GM12878 (cell line): ENCODE data around the gene TCEANC2. TPM values are rescaled to one million over a fixed set of nuclear protein-coding genes. Genes with fewer than 3 reads are reported as not detected.

Experiments used
- ATAC-seq: fragments of 200-7000 bp; cut with Tn5 transposase; 3 replicates; pipeline ENCODE4 v1.9.1; 2020; ENCODE audit warnings: mild to moderate bottlenecking, moderate library complexity
- BruUV-seq: library from RNA; stranded (reverse); fragments of 400-500 nt; replicated peaks from 2 replicates; lab custom pipeline; 2021; lab: Mats Ljungman, UMichigan
- CTCF ChIA-PET: fragments of 300-600 bp; sonication (Branson Sonifier 250); formaldehyde crosslinking; extraction: SDS; loops from one replicate; lab custom pipeline; 2021; ENCODE audit warnings: inconsistent platforms; lab: Yijun Ruan, JAX
- POLR2A ChIA-PET: fragments of 350-600 bp; formaldehyde crosslinking; extraction: SDS; loops from one replicate; lab custom pipeline; 2021; ENCODE audit warnings: inconsistent platforms; lab: Charles Lee
- RAD21 ChIA-PET: fragments of 300-600 bp; sonication (Branson Sonifier 250); formaldehyde crosslinking; loops from one replicate; lab custom pipeline; 2023; ENCODE audit warnings: antibody characterized with exemption; ENCODE audit not compliant: unreplicated experiment; lab: Charles Lee
- SMC1A ChIA-PET: fragments of 300-600 bp; sonication (Branson Sonifier 250); formaldehyde crosslinking; loops from one replicate; lab custom pipeline; 2023; ENCODE audit not compliant: unreplicated experiment, uncharacterized antibody; lab: Charles Lee
- DNase-seq: peaks from one replicate; pipeline ENCODE4 v3.0.0-alpha.2; 2011; ENCODE audit warnings: low read depth, low spot score
- FAIRE-seq: peaks from 3 replicates; lab custom pipeline; 2011; peaks lifted over from hg19 to GRCh38; lab: Jason Lieb, UNC
- H2AFZ ChIP-seq: 2 replicates; pipeline ENCODE4 v1.6.0; 2011; ENCODE audit warnings: low read depth, low read length, control low read depth; ENCODE audit not compliant: control insufficient read depth
- H3K27ac ChIP-seq: 2 replicates; pipeline ENCODE4 v1.5.1; 2011; ENCODE audit warnings: control low read depth; ENCODE audit not compliant: control insufficient read depth, insufficient read depth
- H3K27me3 ChIP-seq, 2 experiments: replicated peaks in 1 of 2; 2 replicates each; pipeline versions ENCODE4 v1.6.0 to v1.6.1; 2011; ENCODE audit warnings: low read length in 1 of 2; ENCODE audit not compliant: control insufficient read depth in 2 of 2, insufficient read depth in 2 of 2
- H3K36me3 ChIP-seq, 2 experiments: 2 replicates each; pipeline ENCODE4 v1.5.1; 2011; ENCODE audit warnings: low read length in 1 of 2; ENCODE audit not compliant: control insufficient read depth in 2 of 2, insufficient read depth in 2 of 2
- H3K4me1 ChIP-seq: 2 replicates; pipeline ENCODE4 v1.6.1; 2011; ENCODE audit warnings: mild to moderate bottlenecking, low read length, moderate library complexity, mixed read lengths; ENCODE audit not compliant: control insufficient read depth, insufficient read depth
- H3K4me2 ChIP-seq: 2 replicates; pipeline ENCODE4 v1.6.0; 2011; ENCODE audit warnings: control low read depth; ENCODE audit not compliant: control insufficient read depth, insufficient read depth
- H3K4me3 ChIP-seq: fragments of 200-600 bp; sonication (generic); 2 replicates; pipeline ENCODE4 v1.5.1; 2016
- H3K79me2 ChIP-seq: 2 replicates; pipeline ENCODE4 v1.6.0; 2011; ENCODE audit warnings: low read length; ENCODE audit not compliant: control insufficient read depth, insufficient read depth
- H3K9ac ChIP-seq: 2 replicates; pipeline ENCODE4 v1.8.0; 2011; ENCODE audit warnings: low read length, control low read depth, mixed read lengths; ENCODE audit not compliant: control insufficient read depth, insufficient read depth
- H3K9me3 ChIP-seq: replicated peaks from 3 replicates; pipeline ENCODE4 v1.5.1; 2011; ENCODE audit warnings: mild to moderate bottlenecking, low read length; ENCODE audit not compliant: control insufficient read depth, insufficient read depth
- H4K20me1 ChIP-seq: 2 replicates; pipeline ENCODE4 v1.6.0; 2011; ENCODE audit not compliant: control insufficient read depth, insufficient read depth
- CREB1 ChIP-seq: IDR thresholded peaks from 2 replicates; pipeline ENCODE4 v1.6.1; 2012; ENCODE audit warnings: low read depth, mild to moderate bottlenecking, inconsistent platforms
- E2F4 ChIP-seq: IDR thresholded peaks from 2 replicates; pipeline ENCODE4 v1.6.1; 2012; ENCODE audit warnings: low read depth, low read length, improper control_type of control experiment
- EED ChIP-seq: sonication (generic); IDR thresholded peaks from 2 replicates; pipeline ENCODE4 v1.6.1; 2016; ENCODE audit warnings: antibody characterized with exemption, low read depth
- ESRRA ChIP-seq: IDR thresholded peaks from 2 replicates; pipeline ENCODE4 v1.6.1; 2012; ENCODE audit warnings: mild to moderate bottlenecking, low read length, improper control_type of control experiment
- FOXK2 ChIP-seq: fragments of 450-650 bp; IDR thresholded peaks from 2 replicates; pipeline ENCODE4 v1.6.1; 2017; ENCODE audit warnings: mild to moderate bottlenecking, moderate library complexity
- GABPA ChIP-seq: IDR thresholded peaks from 2 replicates; pipeline ENCODE4 v1.6.1; 2014; ENCODE audit warnings: antibody characterized with exemption, low read depth, mild to moderate bottlenecking, inconsistent platforms
- MYB ChIP-seq: fragments of 150-350 bp; IDR thresholded peaks from 2 replicates; pipeline ENCODE4 v1.6.1; 2014; ENCODE audit warnings: mild to moderate bottlenecking, low read depth, low read length, borderline replicate concordance
- NRF1 ChIP-seq: conservative IDR thresholded peaks from 2 replicates; pipeline ENCODE4 v1.6.1; 2011; ENCODE audit warnings: mild to moderate bottlenecking, low read depth, low read length, improper control_type of control experiment
- RAD21 ChIP-seq: IDR thresholded peaks from 2 replicates; pipeline ENCODE4 v1.6.1; 2011; ENCODE audit warnings: mild to moderate bottlenecking, low read depth, low read length, moderate library complexity; ENCODE audit not compliant: insufficient read depth
- SIN3A ChIP-seq: IDR thresholded peaks from 2 replicates; pipeline ENCODE4 v1.6.1; 2012; ENCODE audit warnings: low read depth, low read length, improper control_type of control experiment
- SRF ChIP-seq, 2 experiments: IDR thresholded peaks; 2 replicates each; pipeline ENCODE4 v1.6.1; 2011; ENCODE audit warnings: low read depth in 2 of 2, low read length in 2 of 2, mild to moderate bottlenecking in 1 of 2, moderate library complexity in 1 of 2
- SUPT20H ChIP-seq: IDR thresholded peaks from 2 replicates; pipeline ENCODE4 v1.6.1; 2011; ENCODE audit warnings: low read depth, mild to moderate bottlenecking, low read length, moderate library complexity, borderline replicate concordance; ENCODE audit not compliant: control insufficient read depth
- TCF12 ChIP-seq: IDR thresholded peaks from 2 replicates; pipeline ENCODE4 v1.6.1; 2011; ENCODE audit warnings: low read depth, mild to moderate bottlenecking, low read length
- ZNF207 ChIP-seq: fragments of 450-650 bp; IDR thresholded peaks from 2 replicates; pipeline ENCODE4 v1.6.1; 2014; ENCODE audit warnings: antibody characterized with exemption, mild to moderate bottlenecking, borderline replicate concordance
- ZNF274 ChIP-seq: IDR thresholded peaks from one replicate; pipeline ENCODE4 v1.8.0; 2011; ENCODE audit not compliant: insufficient read length, insufficient read depth
- WGBS: methylation state at CpG from one replicate; pipeline ENCODE4 v1.1.6; 2016; ENCODE audit warnings: low lambda C conversion rate; ENCODE audit not compliant: insufficient replicate concordance, insufficient coverage; ENCODE audit errors: missing lambda C conversion rate; 5-methylcytosine and 5-hydroxymethylcytosine counted together
- in situ Hi-C: fragments of 300-500 bp; cut with MboI; formaldehyde crosslinking; loops from 9 replicates; pipeline ENCODE4 v1.14.3; 2018; ENCODE audit warnings: mixed read lengths
- intact Hi-C: fragments of 100-400 bp; cut with micrococcal nuclease; formaldehyde crosslinking; loops from one replicate; pipeline ENCODE4 v1.14.2; 2022; ENCODE audit not compliant: unreplicated experiment
- microRNA-seq: library from miRNA; unstranded; fragments of <30 nt; microRNA quantifications from one replicate; pipeline ENCODE4, GENCODE V29; 2018
- polyA plus RNA-seq, 11 experiments: library from polyadenylated mRNA; depleted of rRNA in 4 of 11; unstranded in 6 of 11; stranded (reverse) in 5 of 11; fragments of >200 nt; fragmentation: Nextera tagmentation in 4 of 11; fragmentation: Illumina TruSeq in 1 of 11; extraction: Ambion mirVana in 4 of 11; extraction: Trizol in 1 of 11; gene quantifications; 1 replicate in 1 of 11; 2 replicates in 10 of 11; pipeline versions ENCODE4 v1.2.1 to v1.2.3, GENCODE V29; 2011 to 2016; ENCODE audit warnings: inconsistent platforms in 2 of 11, missing spikeins in 2 of 11, low read depth in 1 of 11
- small RNA-seq: library from RNA; depleted of rRNA; stranded (forward); fragments of <200 nt; gene quantifications from one replicate; pipeline ENCODE3, GENCODE V24; 2014
- total RNA-seq, 4 experiments: library from RNA; depleted of rRNA in 3 of 4; stranded (reverse); fragments of >200 nt in 3 of 4; fragmentation: Illumina TruSeq in 1 of 4; extraction: Trizol in 1 of 4; gene quantifications; 2 replicates each; pipeline versions ENCODE4 v1.2.1 to v1.2.3, GENCODE V29; 2013 to 2021

Gene TCEANC2
- total and polyA plus RNA-seq, 10 of the 15 experiments (the other 5 are each of a cell fraction or from before 2014, with no cell fraction given), result 4.4 to 13.2 (median 6.4) TPM

DNA sequence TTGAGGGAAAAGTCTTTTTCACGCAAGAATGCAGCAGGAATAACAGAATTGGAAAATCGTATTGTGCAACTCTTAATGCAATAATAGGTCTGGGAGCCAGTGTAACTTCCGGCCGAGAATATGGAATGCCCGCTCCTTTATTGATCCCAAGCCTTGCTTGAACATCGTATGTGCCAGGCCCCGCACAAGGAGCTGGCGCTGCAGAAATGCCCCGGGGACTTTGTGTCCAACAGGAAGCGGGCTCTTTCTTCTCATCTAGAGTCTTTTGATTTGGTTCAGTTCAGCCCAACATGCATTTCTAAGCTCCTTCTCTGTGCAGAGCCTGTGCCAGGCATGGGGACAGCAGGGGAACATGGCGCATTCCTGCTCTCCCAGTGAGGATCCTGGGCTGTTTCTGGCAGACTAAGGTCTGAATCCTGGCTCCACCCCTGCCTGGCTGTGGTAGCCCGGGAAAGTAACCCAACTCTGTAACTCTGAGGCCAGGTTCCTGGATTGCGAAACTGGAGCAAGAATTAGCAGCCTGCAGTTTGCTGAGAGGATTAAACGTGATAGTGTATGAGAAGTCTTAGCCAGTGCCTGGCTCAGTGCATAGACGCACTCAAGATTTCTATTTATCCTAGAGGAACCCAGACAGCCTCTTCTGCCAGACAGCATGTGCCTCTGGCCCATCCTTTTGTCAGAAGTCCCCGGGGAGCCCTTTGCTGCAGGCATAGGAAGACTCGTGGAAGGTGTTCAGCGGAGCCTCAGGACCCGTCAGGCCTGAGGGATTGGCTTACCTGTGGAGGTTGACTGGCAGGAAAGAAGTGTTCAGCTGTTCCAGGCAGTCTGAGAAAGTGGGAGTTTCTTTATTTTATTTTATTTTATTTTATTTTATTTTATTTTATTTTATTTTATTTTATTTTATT lies 100.4 kb downstream of the TCEANC2 start:
- ChIA-PET CTCF (no interaction called here), RAD21 (no interaction called here), SMC1A (no interaction called here), POLR2A (no interaction called here)
- Histone ChIP-seq H3K27me3 (no peaks in the 10 kb centered on the region), H3K9me3 (no peaks in the 10 kb centered on the region), H3K27ac (no peak overlapping the region), H2AFZ (no peak overlapping the region), H3K79me2 (no peaks in the 10 kb centered on the region), H4K20me1 (no peaks in the 10 kb centered on the region), H3K4me3 (no peak overlapping the region), H3K9ac (no peak overlapping the region), H3K4me2 (no peak overlapping the region), H3K36me3 (no peaks in the 10 kb centered on the region)
- 49% methylated on average over 19 of the region's 19 CpGs for WGBS
- no TSS peak for BruUV-seq
- FAIRE-seq (no peak), DNase-seq (no peak)
- in situ Hi-C loops (no loop called here), intact Hi-C loops (no loop called here)
- TF ChIP-seq TCF12 (no peak), ESRRA (no peak), E2F4 (no peak), SUPT20H (no peak), NRF1 (no peak), SRF (IDR thresholded peaks at IDR 0.05; ENCODE audit: low read depth in 2 of 2, low read length in 2 of 2) (no peak), CREB1 (no peak), RAD21 (no peak), ZNF274 (no peak), GABPA (no peak), FOXK2 (no peak), ZNF207 (no peak), SIN3A (no peak), EED (no peak), MYB (no peak)
- TF ChIP-seq, all 136 proteins: peak for 0
- no peak for ATAC-seq
- H3K4me1 ChIP-seq, result no peaks in the 10 kb centered on the region

Small RNA genes within 50 kb of the gene (microRNA-seq; reads per million reads assigned to microRNA genes)
- gene MIR4781, result 4.3 reads per million, percentile 26 among the genes with 10 or more reads in this experiment

Small RNA genes within 50 kb of the gene (small RNA-seq; reads per million reads assigned to genes)
- gene AL353898.1 (not detected), gene AL353898.2 (not detected)

Other genes starting within 250 kb of the TCEANC2 start
Only the 7 nearest of the 10 such genes appear.
- 66.7 and 75.5 TPM in 2 replicates for gene IFT25, start 107.9 kb upstream of the TCEANC2 start, total RNA-seq (2014; rRNA removed)
- gene IFT25, start 107.9 kb upstream of the TCEANC2 start, total RNA-seq (2014; rRNA removed; fragmentation: Illumina TruSeq; extraction: Trizol), result 135 TPM in 2 replicates
- gene IFT25, start 107.9 kb upstream of the TCEANC2 start, total RNA-seq (2021), result 52.2 and 55.7 TPM in 2 replicates
- gene IFT25, start 107.9 kb upstream of the TCEANC2 start, polyA plus RNA-seq (2011; rRNA removed), result 86.9 and 161 TPM in 2 replicates
- 127 and 172 TPM in 2 replicates for gene IFT25, start 107.9 kb upstream of the TCEANC2 start, polyA plus RNA-seq (2014; fragmentation: Illumina TruSeq; extraction: Trizol)
- gene IFT25, start 107.9 kb upstream of the TCEANC2 start, polyA plus RNA-seq (2014; fragmentation: Nextera tagmentation; extraction: Ambion mirVana), result 100 to 1,000 TPM; 202 to 242 TPM
- 82.6 and 99.2 TPM in 2 replicates for gene IFT25, start 107.9 kb upstream of the TCEANC2 start, polyA plus RNA-seq (2014; rRNA removed)
- gene IFT25, start 107.9 kb upstream of the TCEANC2 start, polyA plus RNA-seq (2016; fragmentation: Nextera tagmentation; extraction: Ambion mirVana), result 100 to 1,000 TPM; 170 to 202 TPM
- 15.2 and 17.2 TPM in 2 replicates for gene LRRC42, start 107.3 kb upstream of the TCEANC2 start, total RNA-seq (2014; rRNA removed)
- gene LRRC42, start 107.3 kb upstream of the TCEANC2 start, total RNA-seq (2014; rRNA removed; fragmentation: Illumina TruSeq; extraction: Trizol), result 20.3 and 21.0 TPM in 2 replicates
- 22.1 and 22.4 TPM in 2 replicates for gene LRRC42, start 107.3 kb upstream of the TCEANC2 start, total RNA-seq (2021)
- gene LRRC42, start 107.3 kb upstream of the TCEANC2 start, polyA plus RNA-seq (2011; rRNA removed), result 34.4 and 35.9 TPM in 2 replicates
- gene LRRC42, start 107.3 kb upstream of the TCEANC2 start, polyA plus RNA-seq (2014; fragmentation: Illumina TruSeq; extraction: Trizol), result 18.1 and 25.8 TPM in 2 replicates
- gene LRRC42, start 107.3 kb upstream of the TCEANC2 start, polyA plus RNA-seq (2014; fragmentation: Nextera tagmentation; extraction: Ambion mirVana), result 10 to 100 TPM; 11.0 to 18.4 TPM
- 24.9 and 25.6 TPM in 2 replicates for gene LRRC42, start 107.3 kb upstream of the TCEANC2 start, polyA plus RNA-seq (2014; rRNA removed)
- gene LRRC42, start 107.3 kb upstream of the TCEANC2 start, polyA plus RNA-seq (2016; fragmentation: Nextera tagmentation; extraction: Ambion mirVana), result 10 to 100 TPM; 23.9 to 25.3 TPM
- not detected in 2 replicates for gene LDLRAD1, start 35.4 kb upstream of the TCEANC2 start, total RNA-seq (2014; rRNA removed)
- gene LDLRAD1, start 35.4 kb upstream of the TCEANC2 start, total RNA-seq (2014; rRNA removed; fragmentation: Illumina TruSeq; extraction: Trizol), result not detected in 2 replicates
- gene LDLRAD1, start 35.4 kb upstream of the TCEANC2 start, total RNA-seq (2021), result not detected in 2 replicates
- gene LDLRAD1, start 35.4 kb upstream of the TCEANC2 start, polyA plus RNA-seq (2011; rRNA removed), result not detected in 2 replicates
- not detected in 2 replicates for gene LDLRAD1, start 35.4 kb upstream of the TCEANC2 start, polyA plus RNA-seq (2014; fragmentation: Illumina TruSeq; extraction: Trizol)
- not detected for gene LDLRAD1, start 35.4 kb upstream of the TCEANC2 start, polyA plus RNA-seq (2014; fragmentation: Nextera tagmentation; extraction: Ambion mirVana)
- gene LDLRAD1, start 35.4 kb upstream of the TCEANC2 start, polyA plus RNA-seq (2014; rRNA removed), result not detected in 2 replicates
- not detected for gene LDLRAD1, start 35.4 kb upstream of the TCEANC2 start, polyA plus RNA-seq (2016; fragmentation: Nextera tagmentation; extraction: Ambion mirVana)
- gene TMEM59, start 404 bp upstream of the TCEANC2 start, total RNA-seq (2014; rRNA removed), result 110 and 119 TPM in 2 replicates
- gene TMEM59, start 404 bp upstream of the TCEANC2 start, total RNA-seq (2014; rRNA removed; fragmentation: Illumina TruSeq; extraction: Trizol), result 72.9 and 78.3 TPM in 2 replicates
- 95.9 and 99.3 TPM in 2 replicates for gene TMEM59, start 404 bp upstream of the TCEANC2 start, total RNA-seq (2021)
- gene TMEM59, start 404 bp upstream of the TCEANC2 start, polyA plus RNA-seq (2011; rRNA removed), result 273 and 319 TPM in 2 replicates
- gene TMEM59, start 404 bp upstream of the TCEANC2 start, polyA plus RNA-seq (2014; fragmentation: Illumina TruSeq; extraction: Trizol), result 69.9 and 83.6 TPM in 2 replicates
- gene TMEM59, start 404 bp upstream of the TCEANC2 start, polyA plus RNA-seq (2014; fragmentation: Nextera tagmentation; extraction: Ambion mirVana), result 100 to 1,000 TPM; 112 to 128 TPM
- 76.6 and 108 TPM in 2 replicates for gene TMEM59, start 404 bp upstream of the TCEANC2 start, polyA plus RNA-seq (2014; rRNA removed)
- 100 to 1,000 TPM; 171 to 200 TPM for gene TMEM59, start 404 bp upstream of the TCEANC2 start, polyA plus RNA-seq (2016; fragmentation: Nextera tagmentation; extraction: Ambion mirVana)
- gene CDCP2, start 99.4 kb downstream of the TCEANC2 start, total RNA-seq (2014; rRNA removed), result 0.06 TPM in 1 of 2 replicates, not detected in the other
- not detected in 2 replicates for gene CDCP2, start 99.4 kb downstream of the TCEANC2 start, total RNA-seq (2014; rRNA removed; fragmentation: Illumina TruSeq; extraction: Trizol)
- not detected in 2 replicates for gene CDCP2, start 99.4 kb downstream of the TCEANC2 start, total RNA-seq (2021)
- gene CDCP2, start 99.4 kb downstream of the TCEANC2 start, polyA plus RNA-seq (2011; rRNA removed), result not detected in 2 replicates
- not detected in 2 replicates for gene CDCP2, start 99.4 kb downstream of the TCEANC2 start, polyA plus RNA-seq (2014; fragmentation: Illumina TruSeq; extraction: Trizol)
- gene CDCP2, start 99.4 kb downstream of the TCEANC2 start, polyA plus RNA-seq (2014; fragmentation: Nextera tagmentation; extraction: Ambion mirVana), result not detected
- not detected in 2 replicates for gene CDCP2, start 99.4 kb downstream of the TCEANC2 start, polyA plus RNA-seq (2014; rRNA removed)
- not detected for gene CDCP2, start 99.4 kb downstream of the TCEANC2 start, polyA plus RNA-seq (2016; fragmentation: Nextera tagmentation; extraction: Ambion mirVana)
- 6.3 and 7.5 TPM in 2 replicates for gene CYB5RL, start 146.4 kb downstream of the TCEANC2 start, total RNA-seq (2014; rRNA removed)
- 5.9 and 6.8 TPM in 2 replicates for gene CYB5RL, start 146.4 kb downstream of the TCEANC2 start, total RNA-seq (2014; rRNA removed; fragmentation: Illumina TruSeq; extraction: Trizol)
- gene CYB5RL, start 146.4 kb downstream of the TCEANC2 start, total RNA-seq (2021), result 8.7 and 11.2 TPM in 2 replicates
- gene CYB5RL, start 146.4 kb downstream of the TCEANC2 start, polyA plus RNA-seq (2011; rRNA removed), result 5.5 and 7.2 TPM in 2 replicates
- gene CYB5RL, start 146.4 kb downstream of the TCEANC2 start, polyA plus RNA-seq (2014; fragmentation: Illumina TruSeq; extraction: Trizol), result 6.2 and 8.6 TPM in 2 replicates
- gene CYB5RL, start 146.4 kb downstream of the TCEANC2 start, polyA plus RNA-seq (2014; fragmentation: Nextera tagmentation; extraction: Ambion mirVana), result 1 to 10 TPM; 3.1 to 5.0 TPM
- 7.0 and 7.2 TPM in 2 replicates for gene CYB5RL, start 146.4 kb downstream of the TCEANC2 start, polyA plus RNA-seq (2014; rRNA removed)
- gene CYB5RL, start 146.4 kb downstream of the TCEANC2 start, polyA plus RNA-seq (2016; fragmentation: Nextera tagmentation; extraction: Ambion mirVana), result 1 to 10 TPM; 7.0 to 8.0 TPM
- 170 and 179 TPM in 2 replicates for gene MRPL37, start 146.6 kb downstream of the TCEANC2 start, total RNA-seq (2014; rRNA removed)
- gene MRPL37, start 146.6 kb downstream of the TCEANC2 start, total RNA-seq (2014; rRNA removed; fragmentation: Illumina TruSeq; extraction: Trizol), result 124 and 130 TPM in 2 replicates
- 150 and 158 TPM in 2 replicates for gene MRPL37, start 146.6 kb downstream of the TCEANC2 start, total RNA-seq (2021)
- gene MRPL37, start 146.6 kb downstream of the TCEANC2 start, polyA plus RNA-seq (2011; rRNA removed), result 32.9 and 47.8 TPM in 2 replicates
- 184 and 190 TPM in 2 replicates for gene MRPL37, start 146.6 kb downstream of the TCEANC2 start, polyA plus RNA-seq (2014; fragmentation: Illumina TruSeq; extraction: Trizol)
- 100 to 1,000 TPM in 1 of 2 experiments, 10 to 100 TPM in 1; 41.4 to 109 TPM for gene MRPL37, start 146.6 kb downstream of the TCEANC2 start, polyA plus RNA-seq (2014; fragmentation: Nextera tagmentation; extraction: Ambion mirVana)
- 166 and 167 TPM in 2 replicates for gene MRPL37, start 146.6 kb downstream of the TCEANC2 start, polyA plus RNA-seq (2014; rRNA removed)
- gene MRPL37, start 146.6 kb downstream of the TCEANC2 start, polyA plus RNA-seq (2016; fragmentation: Nextera tagmentation; extraction: Ambion mirVana), result 100 to 1,000 TPM; 194 to 217 TPM